ENCODE data around the gene TLE2.

TLE2 gene

GRCh38 chr19:3034656-3035541 lies 5.8 kb upstream of the TLE2 start:
- Histone ChIP-seq H3K4me2 (ENCODE audit: low read length) (peak overlapping the region; percentile 77), H3K9ac (ENCODE audit: low read length) (peak overlapping the region; percentile 85), H3K4me3 (ENCODE audit: low read length) (peak overlapping the region; percentile 86), H3K27me3 (ENCODE audit: low read depth, low read length) (peaks cover 13% of the 10 kb centered on the region), H2AFZ (ENCODE audit: low read depth, low read length) (peak overlapping the region; percentile 42; the same call in 1 of the 2 replicates), H3K36me3 (replicated peaks; ENCODE audit: low read depth, low read length) (no peaks in the 10 kb centered on the region), H3K9me3 (ENCODE audit: insufficient read depth, low read length) (no peaks in the 10 kb centered on the region), H3K79me2 (ENCODE audit: low read length) (no peaks in the 10 kb centered on the region), H4K20me1 (ENCODE audit: insufficient read depth, low read length) (no peaks in the 10 kb centered on the region), H3K27ac (ENCODE audit: low read length) (peak overlapping the region; percentile 25), H3K4me1 (ENCODE audit: low read length) (peaks cover 10% of the 10 kb centered on the region; the same call in 1 of the 2 replicates)
- TF ChIP-seq EZH2phosphoT487 (IDR thresholded peaks at IDR 0.05; ENCODE audit: low read depth): no peak
- TF ChIP-seq, protein P1, sequence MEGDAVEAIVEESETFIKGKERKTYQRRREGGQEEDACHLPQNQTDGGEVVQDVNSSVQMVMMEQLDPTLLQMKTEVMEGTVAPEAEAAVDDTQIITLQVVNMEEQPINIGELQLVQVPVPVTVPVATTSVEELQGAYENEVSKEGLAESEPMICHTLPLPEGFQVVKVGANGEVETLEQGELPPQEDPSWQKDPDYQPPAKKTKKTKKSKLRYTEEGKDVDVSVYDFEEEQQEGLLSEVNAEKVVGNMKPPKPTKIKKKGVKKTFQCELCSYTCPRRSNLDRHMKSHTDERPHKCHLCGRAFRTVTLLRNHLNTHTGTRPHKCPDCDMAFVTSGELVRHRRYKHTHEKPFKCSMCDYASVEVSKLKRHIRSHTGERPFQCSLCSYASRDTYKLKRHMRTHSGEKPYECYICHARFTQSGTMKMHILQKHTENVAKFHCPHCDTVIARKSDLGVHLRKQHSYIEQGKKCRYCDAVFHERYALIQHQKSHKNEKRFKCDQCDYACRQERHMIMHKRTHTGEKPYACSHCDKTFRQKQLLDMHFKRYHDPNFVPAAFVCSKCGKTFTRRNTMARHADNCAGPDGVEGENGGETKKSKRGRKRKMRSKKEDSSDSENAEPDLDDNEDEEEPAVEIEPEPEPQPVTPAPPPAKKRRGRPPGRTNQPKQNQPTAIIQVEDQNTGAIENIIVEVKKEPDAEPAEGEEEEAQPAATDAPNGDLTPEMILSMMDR (IDR thresholded peaks at IDR 0.05; ENCODE audit: low read depth, low read length): no peak

DNA sequence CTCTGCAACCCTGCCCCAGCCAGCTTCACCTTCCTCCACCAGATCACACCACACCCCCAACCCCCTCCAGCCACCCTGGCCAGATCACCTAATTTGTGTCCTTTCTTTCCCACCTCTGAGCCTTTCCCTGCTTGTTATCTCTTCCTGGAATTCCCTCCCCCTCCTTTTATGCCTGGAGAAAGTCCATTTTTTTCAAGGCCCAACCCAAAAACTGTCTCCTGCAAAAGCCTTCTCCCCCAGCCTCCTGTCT lies 5.3 kb upstream of the TLE2 start:
- Histone ChIP-seq H4K20me1 (ENCODE audit: insufficient read depth, low read length) (no peaks in the 10 kb centered on the region), H3K27ac (ENCODE audit: low read length) (no peak overlapping the region), H3K4me1 (ENCODE audit: low read length) (peaks cover 10% of the 10 kb centered on the region; the same call in 1 of the 2 replicates), H3K4me3 (ENCODE audit: low read length) (peak overlapping the region; percentile 86), H3K79me2 (ENCODE audit: low read length) (no peaks in the 10 kb centered on the region), H3K4me2 (ENCODE audit: low read length) (peak overlapping the region; percentile 77; the same call in 1 of the 2 replicates), H3K9ac (ENCODE audit: low read length) (0 out of 2 replicates have a peak overlapping the region, but pooled peaks have one; percentile 85), H2AFZ (ENCODE audit: low read depth, low read length) (no peak overlapping the region), H3K27me3 (ENCODE audit: low read depth, low read length) (peaks cover 18% of the 10 kb centered on the region), H3K36me3 (replicated peaks; ENCODE audit: low read depth, low read length) (no peaks in the 10 kb centered on the region), H3K9me3 (ENCODE audit: insufficient read depth, low read length) (no peaks in the 10 kb centered on the region)
- TF ChIP-seq EZH2phosphoT487 (IDR thresholded peaks at IDR 0.05; ENCODE audit: low read depth): no peak
- TF ChIP-seq, protein P1 (IDR thresholded peaks at IDR 0.05; ENCODE audit: low read depth, low read length): no peak

DNA sequence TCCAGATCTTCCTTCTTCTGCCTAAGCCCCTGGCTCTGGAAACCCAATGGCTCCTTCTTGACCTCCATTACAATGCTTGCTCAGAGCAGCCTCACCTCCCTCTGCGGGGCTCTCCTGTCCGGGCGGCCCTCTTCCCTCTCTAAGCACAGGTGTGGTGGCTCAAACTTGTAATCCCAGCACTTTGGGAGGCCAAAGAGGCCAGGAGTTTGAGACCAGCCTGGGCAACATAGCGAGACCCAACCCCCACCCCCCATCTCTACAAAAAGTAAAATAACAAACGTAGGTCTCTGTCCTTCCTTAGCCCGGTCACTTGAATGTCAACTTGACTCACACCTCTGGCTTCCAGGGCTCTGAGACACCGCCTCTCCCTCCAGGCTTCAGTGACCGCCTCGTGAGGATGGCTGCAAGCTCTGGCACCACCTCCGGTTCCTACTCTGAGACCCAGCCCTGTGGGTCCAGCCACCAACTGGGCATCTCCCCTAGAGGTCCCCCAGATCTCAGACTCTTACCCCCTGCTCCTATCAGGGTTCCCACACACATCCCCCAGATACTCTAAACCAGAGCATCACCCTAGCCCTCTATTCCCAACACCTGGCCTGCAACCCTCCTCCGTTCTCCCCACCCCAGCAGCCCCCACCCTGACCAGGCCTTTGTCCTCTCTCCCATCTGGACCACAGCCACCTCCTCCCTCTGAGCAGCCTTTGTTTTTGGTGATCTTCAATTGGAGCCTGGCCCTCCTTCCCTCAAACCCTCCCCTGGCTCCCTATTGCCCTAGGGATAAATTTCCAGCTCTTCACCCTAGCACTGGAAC lies 4.7 kb upstream of the TLE2 start:
- H4K20me1 ChIP-seq (ENCODE audit: insufficient read depth, low read length): no peaks in the 10 kb centered on the region
- peaks cover 10% of the 10 kb centered on the region; the same call in 1 of the 2 replicates for H3K4me1 ChIP-seq (ENCODE audit: low read length)
- H2AFZ ChIP-seq (ENCODE audit: low read depth, low read length): no peak overlapping the region
- H3K79me2 ChIP-seq (ENCODE audit: low read length): no peaks in the 10 kb centered on the region
- no peak for TF ChIP-seq EZH2phosphoT487 (IDR thresholded peaks at IDR 0.05; ENCODE audit: low read depth)
- TF ChIP-seq, protein P1 (IDR thresholded peaks at IDR 0.05; ENCODE audit: low read depth, low read length): no peak
- H3K27ac ChIP-seq (ENCODE audit: low read length): no peak overlapping the region
- peaks cover 18% of the 10 kb centered on the region for H3K27me3 ChIP-seq (ENCODE audit: low read depth, low read length)
- no peak overlapping the region for H3K4me3 ChIP-seq (ENCODE audit: low read length)
- H3K9ac ChIP-seq (ENCODE audit: low read length): no peak overlapping the region
- H3K9me3 ChIP-seq (ENCODE audit: insufficient read depth, low read length): no peaks in the 10 kb centered on the region
- no peaks in the 10 kb centered on the region for H3K36me3 ChIP-seq (replicated peaks; ENCODE audit: low read depth, low read length)
- no peak overlapping the region for H3K4me2 ChIP-seq (ENCODE audit: low read length)

- H3K27me3 ChIP-seq (ENCODE audit: low read depth, low read length): peaks cover 41% of the 10 kb centered on the region
Observed at GRCh38 chr19:3031607-3031867, 2.5 kb upstream of the TLE2 start.

More at GRCh38 chr19:3031607-3031867, 2.5 kb upstream of the TLE2 start:
- H3K4me3 ChIP-seq (ENCODE audit: low read length): no peak overlapping the region
- H2AFZ ChIP-seq (ENCODE audit: low read depth, low read length): no peak overlapping the region
- H3K36me3 ChIP-seq (replicated peaks; ENCODE audit: low read depth, low read length): no peaks in the 10 kb centered on the region
- H3K4me2 ChIP-seq (ENCODE audit: low read length): no peak overlapping the region
- H3K9me3 ChIP-seq (ENCODE audit: insufficient read depth, low read length): no peaks in the 10 kb centered on the region
- no peak overlapping the region for H3K27ac ChIP-seq (ENCODE audit: low read length)
- no peaks in the 10 kb centered on the region for H4K20me1 ChIP-seq (ENCODE audit: insufficient read depth, low read length)
- TF ChIP-seq EZH2phosphoT487 (IDR thresholded peaks at IDR 0.05; ENCODE audit: low read depth): no peak
- TF ChIP-seq, protein P1 (IDR thresholded peaks at IDR 0.05; ENCODE audit: low read depth, low read length): no peak
- H3K79me2 ChIP-seq (ENCODE audit: low read length): no peaks in the 10 kb centered on the region
- H3K4me1 ChIP-seq (ENCODE audit: low read length): peaks cover 7% of the 10 kb centered on the region; the same call in 1 of the 2 replicates
- no peak overlapping the region for H3K9ac ChIP-seq (ENCODE audit: low read length)

Measured in OCI-LY3 (cell line).